H1 (cell line): ENCODE results near the gene RHOT1. TPM values are rescaled to one million over a fixed set of nuclear protein-coding genes. Genes with fewer than 3 reads are reported as not detected.

Source experiments
- CTCF ChIA-PET: fragments of 300-600 bp; sonication (Branson Sonifier 250); formaldehyde crosslinking; loops from one replicate; lab custom pipeline; 2021; ENCODE audit not compliant: partially characterized antibody; lab: Charles Lee
- POLR2A ChIA-PET: fragments of 300-600 bp; sonication (Branson Sonifier 250); formaldehyde crosslinking; loops from one replicate; lab custom pipeline; 2021; ENCODE audit warnings: inconsistent platforms; ENCODE audit not compliant: partially characterized antibody; lab: Charles Lee
- DNase-seq, 2 experiments: peaks; one replicate each; pipeline versions ENCODE4 v3.0.0 to v3.0.0-alpha.2; 2010 to 2022; ENCODE audit warnings: low spot score in 2 of 2, low read depth in 1 of 2, mixed read lengths in 1 of 2
- FAIRE-seq: peaks from 2 replicates; lab custom pipeline; 2011; peaks lifted over from hg19 to GRCh38; lab: Jason Lieb, UNC
- H2AFZ ChIP-seq: 2 replicates; pipeline ENCODE4 v1.8.1; 2012; ENCODE audit warnings: low read length, inconsistent platforms
- H2AK5ac ChIP-seq: 2 replicates; pipeline ENCODE4 v1.6.1; 2013; ENCODE audit warnings: low read depth, low read length
- H2BK120ac ChIP-seq: replicated peaks from 2 replicates; pipeline ENCODE3; 2013; ENCODE audit warnings: low read depth, low read length, inconsistent platforms
- H2BK12ac ChIP-seq: 2 replicates; pipeline ENCODE4 v1.6.1; 2013; ENCODE audit warnings: low read depth, low read length
- H2BK15ac ChIP-seq: 2 replicates; pipeline ENCODE4 v1.6.1; 2013; ENCODE audit warnings: low read length
- H2BK20ac ChIP-seq: 2 replicates; pipeline ENCODE4 v1.6.1; 2013; ENCODE audit warnings: low read length
- H2BK5ac ChIP-seq: 2 replicates; pipeline ENCODE4 v1.6.1; 2013; ENCODE audit warnings: low read depth, low read length
- H3K14ac ChIP-seq: 2 replicates; pipeline ENCODE4 v1.6.1; 2013; ENCODE audit warnings: inconsistent platforms; ENCODE audit not compliant: insufficient read length
- H3K18ac ChIP-seq: 2 replicates; pipeline ENCODE4 v1.6.1; 2013; ENCODE audit warnings: low read length; ENCODE audit errors: extremely low read depth
- H3K23ac ChIP-seq: 2 replicates; pipeline ENCODE4 v1.6.1; 2013; ENCODE audit warnings: inconsistent platforms; ENCODE audit not compliant: insufficient read length
- H3K23me2 ChIP-seq: 2 replicates; pipeline ENCODE4 v1.6.1; 2013; ENCODE audit warnings: low read depth, low read length
- H3K27ac ChIP-seq: 2 replicates; pipeline ENCODE4 v1.6.1; 2011; ENCODE audit warnings: low read depth, low read length, inconsistent platforms
- H3K27me3 ChIP-seq, 4 experiments: replicated peaks in 1 of 4; 1 replicate in 1 of 4; 2 replicates in 3 of 4; pipeline versions ENCODE4 v1.6.1 to v1.8.1; 2011 to 2013; ENCODE audit warnings: low read length in 3 of 4, mild to moderate bottlenecking in 3 of 4, inconsistent platforms in 2 of 4, mixed read lengths in 2 of 4, moderate library complexity in 1 of 4; ENCODE audit not compliant: control insufficient read depth in 3 of 4, insufficient read depth in 3 of 4; ENCODE audit errors: extremely low read depth in 1 of 4
- H3K36me3 ChIP-seq, 4 experiments: 2 replicates each; pipeline versions ENCODE4 v1.6.1 to v1.8.1; 2011 to 2013; ENCODE audit warnings: mild to moderate bottlenecking in 4 of 4, low read length in 3 of 4, moderate library complexity in 2 of 4, control low read depth in 1 of 4, inconsistent platforms in 1 of 4; ENCODE audit not compliant: insufficient read depth in 4 of 4, control insufficient read depth in 2 of 4
- H3K4ac ChIP-seq: replicated peaks from 2 replicates; pipeline ENCODE3; 2013; ENCODE audit warnings: low read length, low read depth, mixed read lengths, inconsistent platforms; ENCODE audit not compliant: insufficient read length
- H3K4me1 ChIP-seq, 4 experiments: replicated peaks in 1 of 4; 1 replicate in 1 of 4; 2 replicates in 3 of 4; pipeline versions ENCODE4 v1.6.1 to v1.8.1; 2011 to 2013; ENCODE audit warnings: low read length in 3 of 4, inconsistent platforms in 2 of 4, mixed read lengths in 1 of 4; ENCODE audit not compliant: insufficient read depth in 4 of 4, control insufficient read depth in 3 of 4
- H3K4me2 ChIP-seq, 2 experiments: 2 replicates each; pipeline versions ENCODE4 v1.6.1 to v1.8.1; 2011 to 2013; ENCODE audit warnings: low read depth in 2 of 2, low read length in 2 of 2, control low read depth in 1 of 2, inconsistent platforms in 1 of 2, mild to moderate bottlenecking in 1 of 2; ENCODE audit not compliant: insufficient read depth in 1 of 2
- H3K4me3 ChIP-seq, 4 experiments: fragments of 200-600, 300-600 bp in 1 of 4; sonication (generic), shearing (Covaris generic), sonication (Bioruptor Twin) in 1 of 4; 2 replicates each; pipeline versions ENCODE4 v1.5.1 to v1.8.1; 2011 to 2016; ENCODE audit warnings: low read length in 4 of 4, low read depth in 3 of 4, control low read depth in 2 of 4, inconsistent platforms in 2 of 4, mild to moderate bottlenecking in 2 of 4, mixed read lengths in 1 of 4, moderate library complexity in 1 of 4; ENCODE audit not compliant: insufficient read depth in 2 of 4; ENCODE audit errors: extremely low read depth in 1 of 4
- H3K56ac ChIP-seq: replicated peaks from 2 replicates; pipeline ENCODE3; 2013; ENCODE audit warnings: low read depth, mild to moderate bottlenecking, mixed read lengths, low read length, inconsistent platforms; ENCODE audit not compliant: insufficient read length
- H3K79me1 ChIP-seq: 2 replicates; pipeline ENCODE4 v1.6.1; 2013; ENCODE audit warnings: low read depth, low read length, control low read depth
- H3K79me2 ChIP-seq, 2 experiments: 2 replicates each; pipeline versions ENCODE4 v1.6.1 to v1.8.1; 2012 to 2013; ENCODE audit warnings: low read length in 2 of 2, mild to moderate bottlenecking in 2 of 2, inconsistent platforms in 1 of 2; ENCODE audit not compliant: insufficient read depth in 2 of 2, control insufficient read depth in 1 of 2
- H3K9ac ChIP-seq, 4 experiments: replicated peaks in 1 of 4; 1 replicate in 1 of 4; 2 replicates in 3 of 4; pipeline versions ENCODE4 v1.6.1 to v1.8.1; 2011 to 2013; ENCODE audit warnings: low read depth in 3 of 4, low read length in 3 of 4, control low read depth in 2 of 4, mild to moderate bottlenecking in 2 of 4, moderate library complexity in 2 of 4, inconsistent platforms in 1 of 4; ENCODE audit errors: extremely low read depth in 1 of 4
- H3K9me3 ChIP-seq, 2 experiments: 2 replicates each; pipeline versions ENCODE4 v1.6.1 to v1.8.1; 2012 to 2013; ENCODE audit warnings: mild to moderate bottlenecking in 2 of 2, moderate library complexity in 2 of 2, control low read depth in 1 of 2, inconsistent platforms in 1 of 2, low read depth in 1 of 2, low read length in 1 of 2, mixed read lengths in 1 of 2; ENCODE audit not compliant: insufficient read depth in 2 of 2
- H4K20me1 ChIP-seq, 2 experiments: replicated peaks in 1 of 2; 2 replicates each; pipeline versions ENCODE3 to v1.8.1; 2011 to 2013; ENCODE audit warnings: inconsistent platforms in 2 of 2, low read length in 2 of 2, mild to moderate bottlenecking in 1 of 2; ENCODE audit not compliant: insufficient read depth in 2 of 2, control insufficient read depth in 1 of 2
- H4K5ac ChIP-seq: 2 replicates; pipeline ENCODE4 v1.6.1; 2013; ENCODE audit warnings: low read length, low read depth, mixed read lengths, inconsistent platforms; ENCODE audit not compliant: insufficient read length
- H4K8ac ChIP-seq: 2 replicates; pipeline ENCODE4 v1.8.0; 2013; ENCODE audit warnings: mild to moderate bottlenecking, moderate library complexity, low read length, inconsistent platforms; ENCODE audit not compliant: insufficient read depth; ENCODE audit errors: extremely low read depth
- H4K91ac ChIP-seq: replicated peaks from 2 replicates; pipeline ENCODE3; 2013; ENCODE audit warnings: low read length, mixed read lengths, inconsistent platforms; ENCODE audit not compliant: insufficient read length
- BACH1 ChIP-seq: IDR thresholded peaks from 2 replicates; pipeline ENCODE4 v1.6.1; 2012; ENCODE audit warnings: low read length, improper control_type of control experiment
- CBX5 ChIP-seq: fragments of 300-800, 300-1000 bp; sonication (generic); IDR thresholded peaks from 2 replicates; pipeline ENCODE4 v1.7.1; 2016; ENCODE audit warnings: antibody characterized with exemption, low read length, low read depth
- CBX8 ChIP-seq: fragments of 300-800, 300-1000 bp; sonication (generic); IDR thresholded peaks from 2 replicates; pipeline ENCODE4 v1.7.1; 2016; ENCODE audit warnings: low read depth, low read length, borderline replicate concordance
- HDAC6 ChIP-seq: IDR thresholded peaks from one replicate; pipeline ENCODE4 v1.7.1; 2012; ENCODE audit warnings: low read depth, mild to moderate bottlenecking, inconsistent platforms, low read length, moderate library complexity
- KDM5A ChIP-seq: fragments of 200-600 bp; IDR thresholded peaks from 2 replicates; pipeline ENCODE4 v1.7.1; 2012; ENCODE audit warnings: mild to moderate bottlenecking, low read length, inconsistent platforms, mixed read lengths
- NANOG ChIP-seq: IDR thresholded peaks from 2 replicates; pipeline ENCODE4 v1.6.1; 2011; ENCODE audit warnings: low read length, low read depth, mild to moderate bottlenecking, inconsistent platforms; ENCODE audit not compliant: insufficient read depth, poor library complexity, severe bottlenecking
- NRF1 ChIP-seq: IDR thresholded peaks from 2 replicates; pipeline ENCODE4 v1.6.1; 2011; ENCODE audit warnings: mild to moderate bottlenecking, low read depth, low read length, improper control_type of control experiment
- RFX5 ChIP-seq: IDR thresholded peaks from 2 replicates; pipeline ENCODE4 v1.6.1; 2011; ENCODE audit warnings: low read depth, low read length, improper control_type of control experiment, borderline replicate concordance
- TAF7 ChIP-seq: optimal IDR thresholded peaks from 2 replicates; pipeline ENCODE3; 2011; ENCODE audit warnings: low read depth, mild to moderate bottlenecking, inconsistent platforms, low read length, moderate library complexity, borderline replicate concordance
- WGBS, 2 experiments: shearing (Covaris generic) in 1 of 2; methylation state at CpG; one replicate each; pipeline versions ENCODE4 v1.1.6 to v1.1.7; 2013 to 2015; ENCODE audit warnings: low lambda C conversion rate in 2 of 2, mixed read lengths in 2 of 2, inconsistent platforms in 1 of 2, low coverage in 1 of 2, missing lambda C conversion rate in 1 of 2; ENCODE audit not compliant: insufficient replicate concordance in 2 of 2, insufficient coverage in 1 of 2, insufficient read length in 1 of 2; ENCODE audit errors: extremely low coverage in 1 of 2, missing lambda C conversion rate in 1 of 2; 5-methylcytosine and 5-hydroxymethylcytosine counted together
- polyA plus RNA-seq, 7 experiments: library from polyadenylated mRNA; depleted of rRNA in 3 of 7; stranded (reverse) in 5 of 7; unstranded in 2 of 7; fragments of >200 nt in 5 of 7; fragments of 200-250 nt in 2 of 7; gene quantifications; 1 replicate in 5 of 7; 2 replicates in 1 of 7; 4 replicates in 1 of 7; pipeline versions ENCODE4 v1.2.1 to v1.2.3, GENCODE V29; 2011 to 2013; ENCODE audit warnings: missing spikeins in 2 of 7, mixed read lengths in 2 of 7
- total RNA-seq: library from RNA; stranded (reverse); fragmentation: NEBNext Ultra II Directional; extraction: Animal tissue kit (Norgen Biotek cat#: 25700); gene quantifications from 2 replicates; pipeline ENCODE4 v1.2.1, GENCODE V29; 2021

Gene RHOT1
- total and polyA plus RNA-seq, 2 of the 8 experiments (the other 6 are each of a cell fraction or from before 2014, with no cell fraction given): 34.2 to 38.2 TPM

- H4K5ac ChIP-seq: no peak overlapping the region
- no peak overlapping the region for H2AFZ ChIP-seq
- no peaks in the 10 kb centered on the region for H3K79me1 ChIP-seq
- no peaks in the 10 kb centered on the region for H3K79me2 ChIP-seq
- H3K23ac ChIP-seq: no peak overlapping the region
- no peak overlapping the region for H2BK120ac ChIP-seq
- H3K18ac ChIP-seq: no peak overlapping the region
- H3K9me3 ChIP-seq: no peaks in the 10 kb centered on the region
- 93% methylated on average over 3 of the region's 3 CpGs; no CpG with 5 or more reads in 1 of the 2 experiments for WGBS, 2 experiments
- ChIA-PET CTCF (interaction anchor here (1.1 to 1.9 kb wide), 4 partner anchors 10 to 18 kb away, joined by 3 to 10 read pairs (median 6); no protein-coding TSS in a partner anchor), POLR2A (interaction anchor here (0.6 to 1.5 kb wide), 2 partner anchors 12 to 241 kb away, joined by 3 read pairs; no protein-coding TSS in a partner anchor)
- no peak overlapping the region for H3K27ac ChIP-seq
- H3K36me3 ChIP-seq: no peaks in the 10 kb centered on the region
- H4K91ac ChIP-seq: no peak overlapping the region
- H2BK20ac ChIP-seq: peak overlapping the region; percentile 61; the same call in 1 of the 2 replicates
- no peak overlapping the region for H3K9ac ChIP-seq
- no peak overlapping the region; the same call in 1 of the 2 replicates for H2BK12ac ChIP-seq
- no peak overlapping the region for H2BK5ac ChIP-seq
- no peak overlapping the region for H3K14ac ChIP-seq
- H3K27me3 ChIP-seq: no peaks in the 10 kb centered on the region
- H3K4me2 ChIP-seq: no peak overlapping the region
- no peak overlapping the region for H3K4me3 ChIP-seq
- H3K4ac ChIP-seq: peak overlapping the region; percentile 9
- no peak overlapping the region for H2AK5ac ChIP-seq
- DNase-seq (no peak), FAIRE-seq (no peak)
- no peak overlapping the region for H3K56ac ChIP-seq
- peaks cover 0 to 2% (median 0%) of the 10 kb centered on the region in 4 experiments; a peak in 2 of 7 replicates for H3K4me1 ChIP-seq
- no peak for TF ChIP-seq KDM5A
- no peak for TF ChIP-seq NANOG
- TF ChIP-seq NRF1: no peak
- no peak for TF ChIP-seq CBX5
- TF ChIP-seq CBX8: no peak
- TF ChIP-seq RFX5: no peak
- no peak for TF ChIP-seq HDAC6
- no peak for TF ChIP-seq BACH1
- no peak for TF ChIP-seq TAF7
- H4K20me1 ChIP-seq: peaks cover 0 to 1% of the 10 kb centered on the region in 2 experiments
- 0 out of 2 replicates have a peak overlapping the region, but pooled peaks have one; percentile 3 for H2BK15ac ChIP-seq
- H4K8ac ChIP-seq: no peak overlapping the region
- H3K23me2 ChIP-seq: no peaks in the 10 kb centered on the region
These were observed 21.6 kb upstream of the RHOT1 start for GRCh38 chr17:32120716-32121115.
